IMR-90 (cell line): Measurements from ENCODE around the gene PPP1R9A. TPM values are rescaled to one million over a fixed set of nuclear protein-coding genes. Genes with fewer than 3 reads are reported as not detected.

Experiments
- ATAC-seq: fragments of 200-7000 bp; cut with Tn5 transposase; 2 replicates; pipeline ENCODE4 v1.9.1; 2020; ENCODE audit warnings: low read depth, mild to moderate bottlenecking, moderate library complexity
- BruUV-seq: library from RNA; stranded (reverse); fragments of 400-500 nt; replicated peaks from 2 replicates; lab custom pipeline; 2021; lab: Mats Ljungman, UMichigan
- CTCF ChIA-PET: fragments of 300-600 bp; formaldehyde crosslinking; extraction: SDS; loops from one replicate; lab custom pipeline; 2021; ENCODE audit warnings: antibody characterized with exemption; lab: Yijun Ruan, JAX
- POLR2A ChIA-PET: fragments of 300-600 bp; sonication (Branson Sonifier 250); formaldehyde crosslinking; loops from one replicate; lab custom pipeline; 2022; ENCODE audit warnings: antibody characterized with exemption; ENCODE audit not compliant: unreplicated experiment; lab: Charles Lee
- DNase-seq: peaks from one replicate; pipeline ENCODE4 v3.0.0; 2013
- H2AFZ ChIP-seq: replicated peaks from 2 replicates; pipeline ENCODE3; 2013; ENCODE audit warnings: low read length, mild to moderate bottlenecking; ENCODE audit not compliant: poor library complexity
- H2AK5ac ChIP-seq: 2 replicates; pipeline ENCODE4 v1.6.1; 2013; ENCODE audit warnings: low read depth, low read length, inconsistent platforms
- H2AK9ac ChIP-seq: replicated peaks from 2 replicates; pipeline ENCODE3; 2013; ENCODE audit warnings: mild to moderate bottlenecking, low read depth, low read length, moderate library complexity; ENCODE audit not compliant: poor library complexity
- H2BK120ac ChIP-seq: 2 replicates; pipeline ENCODE4 v1.6.1; 2013; ENCODE audit warnings: low read depth, low read length, inconsistent platforms
- H2BK15ac ChIP-seq: 3 replicates; pipeline ENCODE4 v1.6.1; 2013; ENCODE audit warnings: low read depth, low read length, inconsistent platforms
- H2BK20ac ChIP-seq: 2 replicates; pipeline ENCODE4 v1.6.1; 2013; ENCODE audit warnings: low read depth, mild to moderate bottlenecking, inconsistent platforms, low read length, moderate library complexity
- H2BK5ac ChIP-seq: 2 replicates; pipeline ENCODE4 v1.6.1; 2013; ENCODE audit warnings: mild to moderate bottlenecking, low read depth, low read length, inconsistent platforms; ENCODE audit not compliant: poor library complexity, severe bottlenecking
- H3K14ac ChIP-seq: replicated peaks from 2 replicates; pipeline ENCODE4 v1.6.1; 2013; ENCODE audit warnings: low read depth, low read length, inconsistent platforms
- H3K18ac ChIP-seq: 2 replicates; pipeline ENCODE4 v1.6.1; 2013; ENCODE audit warnings: low read depth, low read length, control low read depth
- H3K23ac ChIP-seq: 2 replicates; pipeline ENCODE4 v1.6.1; 2013; ENCODE audit warnings: low read depth, low read length, inconsistent platforms
- H3K27ac ChIP-seq: 2 replicates; pipeline ENCODE4 v1.5.1; 2013; ENCODE audit warnings: mild to moderate bottlenecking, control low read depth, low read length; ENCODE audit not compliant: insufficient read depth
- H3K27me3 ChIP-seq: 2 replicates; pipeline ENCODE4 v1.6.1; 2013; ENCODE audit warnings: low read length; ENCODE audit not compliant: control insufficient read depth, insufficient read depth
- H3K36me3 ChIP-seq: 2 replicates; pipeline ENCODE4 v1.6.1; 2013; ENCODE audit warnings: low read length, mixed read lengths; ENCODE audit not compliant: control insufficient read depth, insufficient read depth
- H3K4ac ChIP-seq: 2 replicates; pipeline ENCODE4 v1.6.1; 2013; ENCODE audit warnings: low read depth, low read length, inconsistent platforms
- H3K4me1 ChIP-seq: 2 replicates; pipeline ENCODE4 v1.6.1; 2013; ENCODE audit warnings: low read length, mixed read lengths; ENCODE audit not compliant: control insufficient read depth, insufficient read depth
- H3K4me2 ChIP-seq: 2 replicates; pipeline ENCODE4 v1.6.1; 2013; ENCODE audit warnings: low read depth, mild to moderate bottlenecking, control low read depth, low read length, moderate library complexity
- H3K4me3 ChIP-seq: 2 replicates; pipeline ENCODE4 v1.5.1; 2013; ENCODE audit warnings: low read depth, mild to moderate bottlenecking, control low read depth, low read length, moderate library complexity; ENCODE audit not compliant: insufficient read depth
- H3K56ac ChIP-seq: 2 replicates; pipeline ENCODE4 v1.6.1; 2013; ENCODE audit warnings: low read length, inconsistent platforms; ENCODE audit not compliant: insufficient read depth; ENCODE audit errors: extremely low read depth
- H3K79me1 ChIP-seq, 2 experiments: 2 replicates each; pipeline ENCODE4 v1.6.1; 2013; ENCODE audit warnings: low read length in 2 of 2, inconsistent platforms in 1 of 2, low read depth in 1 of 2
- H3K9ac ChIP-seq: 2 replicates; pipeline ENCODE4 v1.6.1; 2013; ENCODE audit warnings: low read depth, low read length, control low read depth
- H3K9me1 ChIP-seq: 2 replicates; pipeline ENCODE4 v1.6.1; 2013; ENCODE audit warnings: low read length, inconsistent platforms; ENCODE audit not compliant: insufficient read depth
- H3K9me3 ChIP-seq: 2 replicates; pipeline ENCODE4 v1.6.1; 2013; ENCODE audit warnings: low read length; ENCODE audit not compliant: control insufficient read depth, insufficient read depth
- H4K20me1 ChIP-seq: 2 replicates; pipeline ENCODE4 v1.6.1; 2013; ENCODE audit warnings: low read length, inconsistent platforms; ENCODE audit not compliant: insufficient read depth
- H4K5ac ChIP-seq: 2 replicates; pipeline ENCODE4 v1.6.1; 2013; ENCODE audit warnings: mild to moderate bottlenecking, low read depth, low read length, control low read depth
- H4K8ac ChIP-seq, 2 experiments: 2 replicates each; pipeline ENCODE4 v1.6.1; 2013; ENCODE audit warnings: low read depth in 2 of 2, low read length in 2 of 2, control low read depth in 1 of 2, inconsistent platforms in 1 of 2
- H4K91ac ChIP-seq: 2 replicates; pipeline ENCODE4 v1.6.1; 2013; ENCODE audit warnings: low read depth, low read length, inconsistent platforms; ENCODE audit not compliant: insufficient read depth
- BHLHE40 ChIP-seq: fragments of 150-350 bp; IDR thresholded peaks from 2 replicates; pipeline ENCODE4 v1.6.1; 2016; ENCODE audit warnings: mild to moderate bottlenecking, low read depth, low read length
- CEBPB ChIP-seq: IDR thresholded peaks from 2 replicates; pipeline ENCODE4 v1.6.1; 2012; ENCODE audit warnings: low read depth, low read length, improper control_type of control experiment
- CHD1 ChIP-seq: IDR thresholded peaks from 2 replicates; pipeline ENCODE4 v1.6.1; 2012; ENCODE audit warnings: low read depth, low read length, improper control_type of control experiment
- CTCF ChIP-seq: conservative IDR thresholded peaks from 2 replicates; pipeline ENCODE4 v1.5.1; 2012; ENCODE audit warnings: mild to moderate bottlenecking, low read depth, low read length, improper control_type of control experiment
- ELK1 ChIP-seq: fragments of 150-350 bp; IDR thresholded peaks from 2 replicates; pipeline ENCODE4 v1.6.1; 2016; ENCODE audit warnings: low read depth, mild to moderate bottlenecking, low read length, moderate library complexity, borderline replicate concordance
- FOS ChIP-seq: fragments of 150-350 bp; IDR thresholded peaks from 2 replicates; pipeline ENCODE4 v1.6.1; 2016; ENCODE audit warnings: low read depth, low read length
- MAFK ChIP-seq: IDR thresholded peaks from 2 replicates; pipeline ENCODE4 v1.6.1; 2012; ENCODE audit warnings: low read depth, low read length, improper control_type of control experiment
- MAZ ChIP-seq: IDR thresholded peaks from 2 replicates; pipeline ENCODE4 v1.6.1; 2012; ENCODE audit warnings: low read depth, mild to moderate bottlenecking, low read length, improper control_type of control experiment, moderate library complexity, borderline replicate concordance
- MXI1 ChIP-seq: IDR thresholded peaks from 2 replicates; pipeline ENCODE4 v1.6.1; 2012; ENCODE audit warnings: low read depth, mild to moderate bottlenecking, low read length, moderate library complexity, borderline replicate concordance
- NFE2L2 ChIP-seq: fragments of 150-350 bp; IDR thresholded peaks from 2 replicates; pipeline ENCODE4 v1.6.1; 2016; ENCODE audit warnings: low read depth, mild to moderate bottlenecking, low read length
- POLR2A ChIP-seq: IDR thresholded peaks from 2 replicates; pipeline ENCODE4 v1.6.1; 2012; ENCODE audit warnings: mild to moderate bottlenecking, low read depth, low read length
- RAD21 ChIP-seq: IDR thresholded peaks from 2 replicates; pipeline ENCODE4 v1.6.1; 2012; ENCODE audit warnings: low read length, improper control_type of control experiment
- RCOR1 ChIP-seq: IDR thresholded peaks from 2 replicates; pipeline ENCODE4 v1.6.1; 2012; ENCODE audit warnings: mild to moderate bottlenecking, low read length, improper control_type of control experiment; ENCODE audit not compliant: insufficient replicate concordance
- RFX5 ChIP-seq: IDR thresholded peaks from 2 replicates; pipeline ENCODE4 v1.8.0; 2012; ENCODE audit warnings: low read depth, mild to moderate bottlenecking, low read length, moderate library complexity
- SMC3 ChIP-seq: fragments of 150-350 bp; IDR thresholded peaks from 2 replicates; pipeline ENCODE4 v1.6.1; 2016; ENCODE audit warnings: low read depth, mild to moderate bottlenecking, antibody characterized with exemption, low read length, moderate library complexity
- USF2 ChIP-seq: fragments of 150-350 bp; IDR thresholded peaks from 2 replicates; pipeline ENCODE4 v1.6.1; 2017; ENCODE audit warnings: mild to moderate bottlenecking, antibody characterized with exemption, low read length, low read depth
- WGBS, 2 experiments: methylation state at CpG; one replicate each; pipeline versions ENCODE4 v1.1.5 to v1.1.7; 2013; ENCODE audit warnings: missing lambda C conversion rate in 2 of 2; ENCODE audit not compliant: insufficient read length in 1 of 2; ENCODE audit errors: extremely low coverage in 2 of 2; 5-methylcytosine and 5-hydroxymethylcytosine counted together
- dilution Hi-C: fragments of 300-500 bp; cut with HindIII; formaldehyde crosslinking; loops from one replicate; pipeline ENCODE4 v1.14.3; 2018; ENCODE audit warnings: low sequenced_read_pairs; ENCODE audit not compliant: unreplicated experiment
- in situ Hi-C: fragments of 300-500 bp; cut with MboI; formaldehyde crosslinking; loops from 3 replicates; pipeline ENCODE4 v1.14.3; 2019; ENCODE audit warnings: low sequenced_read_pairs, inconsistent platforms, mixed read lengths
- intact Hi-C: fragments of 100-400 bp; cut with micrococcal nuclease; formaldehyde crosslinking; loops from 2 replicates; pipeline ENCODE4 v1.10.0; 2022
- polyA plus RNA-seq, 3 experiments: library from polyadenylated mRNA; depleted of rRNA; stranded (reverse); fragments of >200 nt; gene quantifications; 2 replicates each; pipeline ENCODE4 v1.2.3, GENCODE V29; 2012; ENCODE audit warnings: low replicate concordance in 1 of 3
- total RNA-seq: library from RNA; depleted of rRNA; stranded (reverse); fragments of >200 nt; gene quantifications from 2 replicates; pipeline ENCODE4 v1.2.3, GENCODE V29; 2012

The PPP1R9A gene
- total and polyA plus RNA-seq, 2 of the 4 experiments (the other 2 are of a cell fraction): not detected

- Histone ChIP-seq H4K20me1 (no peaks in the 10 kb centered on the region), H3K27ac (no peak overlapping the region), H4K5ac (no peak overlapping the region), H3K56ac (no peak overlapping the region), H2AK5ac (no peak overlapping the region), H3K14ac (no peak overlapping the region), H2BK20ac (no peak overlapping the region), H3K23ac (no peak overlapping the region), H3K18ac (no peak overlapping the region), H4K91ac (no peak overlapping the region), H2BK5ac (no peak overlapping the region), H3K9me1 (no peaks in the 10 kb centered on the region), H3K4me3 (no peak overlapping the region), H3K4me1 (no peaks in the 10 kb centered on the region), H3K36me3 (no peaks in the 10 kb centered on the region), H3K4me2 (no peak overlapping the region), H4K8ac (no peak overlapping the region), H2BK15ac (no peak overlapping the region), H3K9ac (no peak overlapping the region), H2AFZ (no peak overlapping the region), H3K79me1 (no peaks in the 10 kb centered on the region), H3K4ac (no peak overlapping the region), H2BK120ac (no peak overlapping the region), H3K9me3 (no peaks in the 10 kb centered on the region), H3K27me3 (no peaks in the 10 kb centered on the region), H2AK9ac (no peak overlapping the region)
- no peak for DNase-seq
- BruUV-seq: no TSS peak
- in situ Hi-C loops: no loop called here
- POLR2A ChIA-PET: no interaction called here
- dilution Hi-C loops: no loop called here
- ATAC-seq: no peak
- CTCF ChIA-PET: no interaction called here
- TF ChIP-seq RCOR1: no peak
- TF ChIP-seq ELK1: no peak
- no peak for TF ChIP-seq CTCF
- TF ChIP-seq CHD1: no peak
- no peak for TF ChIP-seq MAZ
- TF ChIP-seq BHLHE40: no peak
- no peak for TF ChIP-seq NFE2L2
- no peak for TF ChIP-seq CEBPB
- no peak for TF ChIP-seq MAFK
- TF ChIP-seq MXI1: no peak
- TF ChIP-seq POLR2A: no peak
- no peak for TF ChIP-seq FOS
- TF ChIP-seq USF2: no peak
- TF ChIP-seq RAD21: no peak
- TF ChIP-seq RFX5: no peak
- TF ChIP-seq SMC3: no peak
- no CpG with 5 or more reads among the region's 2 CpGs for WGBS, 2 experiments
- intact Hi-C loops: no loop called here
Observed at GRCh38 chr7:95340491-95340890, 433.1 kb downstream of the PPP1R9A start.
